HAP-1 (cell line): ENCODE data around the gene MLST8.

Source experiments
- DNase-seq, 2 experiments: peaks; one replicate each; pipeline ENCODE4 v3.0.0-alpha.2; 2016 to 2020; ENCODE audit warnings: low spot score in 2 of 2
- H3K27me3 ChIP-seq: fragments of 250-450 bp; sonication (Bioruptor Pico); 2 replicates; pipeline ENCODE4 v1.5.1; 2020; ENCODE audit warnings: low read depth, mild to moderate bottlenecking, moderate library complexity
- H3K36me3 ChIP-seq: fragments of 250-450 bp; sonication (Bioruptor Pico); replicated peaks from 2 replicates; pipeline ENCODE4 v1.5.1; 2020; ENCODE audit warnings: mild to moderate bottlenecking
- H3K4me1 ChIP-seq: fragments of 250-450 bp; sonication (Bioruptor Pico); 2 replicates; pipeline ENCODE4 v1.5.1; 2020; ENCODE audit warnings: mild to moderate bottlenecking
- H3K4me3 ChIP-seq: fragments of 250-450 bp; sonication (Bioruptor Pico); 2 replicates; pipeline ENCODE4 v1.5.1; 2020; ENCODE audit warnings: mild to moderate bottlenecking, moderate library complexity
- H3K9me3 ChIP-seq: fragments of 250-450 bp; sonication (Bioruptor Pico); 2 replicates; pipeline ENCODE4 v1.5.1; 2020; ENCODE audit warnings: mild to moderate bottlenecking, moderate library complexity
- in situ Hi-C: fragments of 300-500 bp; cut with MboI; formaldehyde crosslinking; loops from 3 replicates; pipeline ENCODE4 v1.14.3; 2020; ENCODE audit warnings: low sequenced_read_pairs, inconsistent platforms, mixed read lengths

The MLST8 gene

DNA sequence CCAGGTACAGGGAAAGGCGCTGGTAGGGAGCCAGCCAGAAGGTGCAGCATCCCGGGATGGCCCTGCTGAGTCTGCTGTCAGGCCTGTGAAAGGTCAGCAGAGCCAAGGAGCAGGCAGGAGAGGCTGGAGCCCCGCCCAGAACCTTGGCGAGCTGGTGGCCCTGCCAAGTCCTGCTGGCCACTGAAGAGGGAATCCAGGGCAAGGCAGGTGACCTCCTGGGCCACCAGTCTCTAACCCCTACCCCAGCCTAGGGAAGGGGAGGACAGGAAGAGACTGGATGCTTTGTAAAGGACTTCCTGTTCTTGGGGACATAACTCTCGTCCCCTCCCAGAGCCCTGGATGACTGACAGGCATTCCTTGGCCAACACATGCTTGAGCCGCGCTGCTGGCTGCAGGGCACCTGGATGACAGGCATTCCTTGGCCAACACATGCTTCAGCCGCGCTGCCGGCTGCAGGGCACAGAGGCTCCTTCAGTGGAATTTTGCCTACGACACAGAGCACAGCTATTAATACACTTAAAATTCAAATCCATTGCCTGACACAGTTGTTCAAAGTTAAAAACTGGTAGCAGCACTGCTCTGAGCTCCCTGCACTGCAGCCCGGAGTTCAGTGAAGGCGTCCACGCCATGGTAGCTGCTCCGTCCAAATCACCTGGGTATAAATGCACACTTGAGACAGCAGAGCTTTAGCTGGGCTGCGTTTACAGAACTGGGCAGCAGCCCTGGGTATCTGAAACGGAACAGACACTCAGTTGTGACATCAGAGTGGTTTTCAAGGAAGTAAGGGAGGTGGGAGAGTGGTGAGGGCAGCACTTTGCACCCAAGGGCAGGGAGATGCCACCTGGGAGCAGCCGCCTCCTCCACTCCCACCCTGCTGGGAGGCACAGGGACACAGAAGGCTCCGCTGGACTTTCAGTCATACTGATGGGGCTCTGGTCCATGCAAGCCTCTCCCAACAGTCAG lies 7.4 kb downstream of the MLST8 start:
- Histone ChIP-seq H3K4me3 (peak overlapping the region; percentile 50), H3K4me1 (peaks cover 22% of the 10 kb centered on the region), H3K27me3 (no peaks in the 10 kb centered on the region), H3K36me3 (peaks cover 28% of the 10 kb centered on the region), H3K9me3 (no peaks in the 10 kb centered on the region)
- in situ Hi-C loops, result no loop called here
- DNase-seq, result peak in 1 of 2 experiments; percentile 47

DNA sequence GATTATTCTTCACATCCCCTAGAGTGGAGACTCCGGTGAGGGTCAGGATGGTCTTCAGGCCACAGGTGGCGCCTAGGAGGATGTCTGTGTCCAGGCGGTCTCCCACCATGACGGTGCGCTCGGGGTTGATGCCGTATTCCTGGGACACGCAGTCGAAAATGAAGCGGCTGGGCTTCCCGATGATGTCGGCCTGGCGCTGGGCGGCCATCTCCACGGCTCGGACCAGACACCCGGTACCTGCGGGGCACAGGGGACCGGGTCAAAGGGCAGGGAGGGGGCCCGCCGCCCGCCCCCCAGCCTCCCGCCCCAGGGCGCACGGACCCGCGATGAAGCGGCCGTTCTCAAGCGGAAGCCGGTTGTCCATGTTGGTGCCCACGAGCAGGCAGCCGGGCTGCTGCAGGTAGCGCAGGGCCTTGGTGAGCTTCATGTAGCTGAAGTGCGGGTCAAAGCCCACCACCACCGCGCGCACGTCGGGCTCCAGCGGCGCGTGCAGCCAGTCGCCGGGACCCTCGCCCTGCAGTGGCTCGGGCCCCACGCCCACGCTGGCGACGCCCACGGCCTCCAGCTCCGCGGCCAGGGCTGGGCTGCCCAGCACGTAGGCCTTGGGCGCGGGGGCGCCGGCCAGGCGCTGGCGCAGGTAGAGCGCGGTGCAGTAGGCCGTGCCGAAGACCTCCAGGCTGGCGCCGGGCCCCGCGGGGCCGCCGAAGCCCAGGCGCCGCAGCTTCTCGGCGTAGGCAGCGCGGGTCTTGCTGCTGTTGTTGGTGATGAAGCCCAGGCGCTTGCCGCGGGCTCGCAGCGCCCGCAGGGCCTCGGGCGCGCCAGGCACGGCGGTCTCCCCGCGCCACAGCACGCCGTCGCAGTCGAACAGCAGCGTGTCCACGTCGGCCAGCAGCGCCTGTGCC lies 8.8 kb downstream of the MLST8 start:
- Histone ChIP-seq H3K36me3 (peaks cover 13% of the 10 kb centered on the region), H3K27me3 (no peaks in the 10 kb centered on the region), H3K9me3 (no peaks in the 10 kb centered on the region), H3K4me1 (peaks cover 24% of the 10 kb centered on the region), H3K4me3 (peak overlapping the region; percentile 50)
- in situ Hi-C loops, result no loop called here
- DNase-seq, result no peak

DNA sequence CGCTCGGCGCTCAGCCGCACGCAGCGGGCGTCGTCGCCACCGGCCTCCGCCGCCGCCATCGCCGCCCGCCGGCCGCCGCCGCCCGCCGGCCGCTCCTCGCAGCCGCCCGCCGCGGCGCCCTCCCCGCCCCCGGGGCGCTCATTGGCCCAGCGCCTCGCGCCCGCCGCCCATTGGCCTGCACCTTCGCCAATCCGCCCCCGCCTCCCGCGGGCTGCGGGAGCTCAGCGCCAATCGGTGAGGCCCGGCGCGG lies 9.4 kb downstream of the MLST8 start, which contains the start of gene PGP:
Gene PGP, minus strand, starts transcription at position 122 of the 250 bp plus-strand sequence. Its CDS starts 63 bp downstream, at position 59.
- no peak for DNase-seq
- Histone ChIP-seq H3K4me3 (peak within 1 kb of the TSS; percentile 54), H3K4me1 (peaks cover 25% of the 10 kb centered on the region), H3K9me3 (no peaks in the 10 kb centered on the region), H3K36me3 (peaks cover 8% of the 10 kb centered on the region), H3K27me3 (no peaks in the 10 kb centered on the region)
- in situ Hi-C loops, result no loop called here

DNA sequence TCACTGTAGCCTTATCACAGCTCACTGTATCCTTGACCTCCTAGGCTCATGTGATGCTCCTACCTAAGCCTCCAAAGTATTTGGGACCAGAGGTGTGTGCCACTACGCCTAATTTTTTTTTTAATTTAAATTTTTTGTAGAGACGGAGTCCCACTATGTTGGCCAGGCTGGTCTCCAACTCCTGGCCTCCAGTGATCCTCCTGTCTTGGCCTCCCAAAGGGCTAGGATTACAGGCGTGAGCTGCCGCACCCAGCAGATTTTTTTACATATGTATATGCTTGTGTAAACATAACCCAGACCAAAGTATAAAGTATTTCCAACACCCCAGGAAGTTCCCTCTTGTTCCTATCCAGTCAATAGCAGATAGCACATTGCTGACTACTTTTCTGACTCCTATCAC lies 11.1 kb downstream of the MLST8 start:
- no peak for DNase-seq
- peaks cover 6% of the 10 kb centered on the region for H3K36me3 ChIP-seq
- no peaks in the 10 kb centered on the region for H3K9me3 ChIP-seq
- peaks cover 25% of the 10 kb centered on the region for H3K4me1 ChIP-seq
- H3K4me3 ChIP-seq, result no peak overlapping the region
- H3K27me3 ChIP-seq, result no peaks in the 10 kb centered on the region
- in situ Hi-C loops, result no loop called here

- no peaks in the 10 kb centered on the region for H3K9me3 ChIP-seq
- in situ Hi-C loops, result no loop called here
- peaks cover 16% of the 10 kb centered on the region for H3K36me3 ChIP-seq
- H3K4me1 ChIP-seq, result peaks cover 12% of the 10 kb centered on the region
- peak; percentile 100 for DNase-seq
- peak within 1 kb of the TSS; percentile 85 for H3K4me3 ChIP-seq
- no peaks in the 10 kb centered on the region for H3K27me3 ChIP-seq
These were observed 18.1 kb downstream of the MLST8 start, which contains the start of gene E4F1 for GRCh38 chr16:2223221-2223941. E4F1 (plus strand) TSS chr16:2223591; CDS start chr16:2223614, 23 bp downstream.

- in situ Hi-C loops, result no loop called here
- Histone ChIP-seq H3K4me3 (peak overlapping the region; percentile 85), H3K4me1 (peaks cover 10% of the 10 kb centered on the region), H3K27me3 (no peaks in the 10 kb centered on the region), H3K9me3 (no peaks in the 10 kb centered on the region), H3K36me3 (peaks cover 23% of the 10 kb centered on the region)
- DNase-seq, result peak in 1 of 2 experiments; percentile 60
These were observed 18.8 kb downstream of the MLST8 start for GRCh38 chr16:2223942-2224486.

DNA sequence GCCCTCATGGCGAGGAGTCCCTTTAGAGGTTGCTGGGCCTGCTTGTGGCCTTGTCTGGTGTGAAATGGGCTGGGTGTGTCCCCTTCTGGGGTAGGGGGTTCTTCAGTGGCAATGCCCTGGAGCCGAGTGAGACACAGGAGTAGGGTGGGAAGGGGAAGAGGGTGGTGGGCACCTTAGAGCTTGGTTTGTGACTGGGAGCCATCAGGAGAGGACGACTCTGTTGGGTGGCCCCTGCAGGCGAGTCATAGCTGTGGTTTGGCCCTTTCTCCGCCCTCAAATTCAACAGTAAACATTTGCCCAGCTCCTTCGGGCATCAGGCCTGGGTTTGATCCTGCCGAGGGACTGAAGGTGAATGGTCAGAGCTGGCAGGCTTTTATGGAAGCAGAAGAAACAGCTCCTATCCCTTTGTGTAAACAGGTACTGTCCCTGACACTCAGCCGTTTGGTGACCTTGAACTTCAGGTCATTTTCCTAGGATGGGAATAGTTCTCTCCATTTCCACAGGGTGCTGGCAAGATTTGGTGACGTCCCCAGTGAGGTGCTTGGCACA lies 21.1 kb downstream of the MLST8 start:
- Histone ChIP-seq H3K4me1 (peaks cover 9% of the 10 kb centered on the region), H3K36me3 (peaks cover 38% of the 10 kb centered on the region), H3K27me3 (no peaks in the 10 kb centered on the region), H3K4me3 (no peak overlapping the region), H3K9me3 (no peaks in the 10 kb centered on the region)
- DNase-seq, result no peak
- in situ Hi-C loops, result no loop called here

GRCh38 chr16:2226918-2227317 lies 21.7 kb downstream of the MLST8 start:
- in situ Hi-C loops, result no loop called here
- no peak for DNase-seq
- Histone ChIP-seq H3K27me3 (no peaks in the 10 kb centered on the region), H3K4me3 (no peak overlapping the region), H3K36me3 (peaks cover 44% of the 10 kb centered on the region), H3K9me3 (no peaks in the 10 kb centered on the region), H3K4me1 (peaks cover 9% of the 10 kb centered on the region)

DNA sequence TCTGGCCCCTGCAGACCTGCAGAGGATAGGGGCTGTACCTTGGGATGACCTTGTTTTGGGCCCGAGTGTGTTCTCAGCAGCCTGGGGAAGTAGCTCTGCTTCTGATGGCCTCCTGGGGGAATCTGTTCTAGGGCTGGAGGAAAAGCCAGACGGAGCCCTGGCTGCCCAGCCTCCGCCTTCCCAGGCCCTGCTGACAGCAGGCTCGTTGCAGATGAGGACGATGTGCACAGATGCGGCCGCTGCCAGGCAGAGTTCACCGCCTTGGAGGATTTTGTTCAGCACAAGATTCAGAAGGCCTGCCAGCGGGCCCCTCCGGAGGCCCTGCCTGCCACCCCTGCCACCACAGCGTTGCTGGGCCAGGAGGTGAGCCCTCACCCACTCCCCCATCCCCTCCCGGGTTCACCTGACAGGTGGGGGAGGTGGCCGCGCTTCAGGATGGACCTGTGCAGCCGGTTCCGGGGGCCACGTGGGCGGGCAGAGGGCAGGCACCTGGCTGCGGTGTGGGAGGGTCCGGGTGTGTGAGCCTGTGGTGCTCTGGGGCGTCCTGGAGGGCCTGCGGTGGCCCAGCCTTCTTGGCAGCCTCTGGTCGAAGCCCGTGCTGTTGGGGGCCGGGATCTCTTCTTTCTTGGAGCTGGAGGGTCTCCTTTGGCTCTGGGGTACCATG lies 23.0 kb downstream of the MLST8 start:
- in situ Hi-C loops, result no loop called here
- DNase-seq, result no peak
- H3K36me3 ChIP-seq, result peaks cover 56% of the 10 kb centered on the region
- H3K27me3 ChIP-seq, result no peaks in the 10 kb centered on the region
- H3K4me1 ChIP-seq, result peaks cover 5% of the 10 kb centered on the region; the same call in 1 of the 2 replicates
- no peaks in the 10 kb centered on the region for H3K9me3 ChIP-seq
- H3K4me3 ChIP-seq, result no peak overlapping the region

GRCh38 chr16:2229091-2229490 lies 23.8 kb downstream of the MLST8 start:
- in situ Hi-C loops, result no loop called here
- Histone ChIP-seq H3K4me1 (peaks cover 5% of the 10 kb centered on the region; the same call in 1 of the 2 replicates), H3K36me3 (peaks cover 58% of the 10 kb centered on the region)

GRCh38 chr16:2229632-2230250 lies 24.5 kb downstream of the MLST8 start:
- Histone ChIP-seq H3K9me3 (no peaks in the 10 kb centered on the region), H3K4me1 (peaks cover 1% of the 10 kb centered on the region; the same call in 1 of the 2 replicates), H3K36me3 (peaks cover 61% of the 10 kb centered on the region), H3K4me3 (no peak overlapping the region), H3K27me3 (no peaks in the 10 kb centered on the region)
- no peak for DNase-seq
- in situ Hi-C loops, result no loop called here

More at GRCh38 chr16:2229091-2229490, 23.8 kb downstream of the MLST8 start:
- DNase-seq, result no peak
- no peaks in the 10 kb centered on the region for H3K27me3 ChIP-seq
- no peak overlapping the region for H3K4me3 ChIP-seq
- no peaks in the 10 kb centered on the region for H3K9me3 ChIP-seq

DNA sequence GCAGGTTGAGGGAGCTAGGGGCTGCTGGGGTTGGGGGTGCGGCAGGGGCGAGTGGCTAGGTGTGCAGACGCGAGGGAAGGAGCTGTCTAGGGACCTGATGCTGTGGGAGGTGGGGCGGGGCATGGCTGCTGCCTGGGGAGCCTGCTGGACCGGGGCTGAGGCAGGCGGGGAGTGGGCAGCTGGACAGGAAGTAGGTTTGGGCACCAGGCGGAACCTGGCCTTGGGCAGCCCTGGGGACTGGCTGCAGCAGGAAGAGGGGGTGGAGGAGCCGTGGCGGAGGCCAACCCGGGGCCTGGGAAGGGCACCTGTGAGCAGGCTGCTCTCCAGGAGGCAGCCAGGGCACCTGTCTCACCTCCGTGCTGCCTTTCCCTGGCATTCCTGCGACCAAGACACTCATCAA lies 25.1 kb downstream of the MLST8 start:
- H3K36me3 ChIP-seq, result peaks cover 66% of the 10 kb centered on the region
- no peak for DNase-seq
- in situ Hi-C loops, result no loop called here
- no peaks in the 10 kb centered on the region for H3K9me3 ChIP-seq
- no peak overlapping the region for H3K4me3 ChIP-seq
- no peaks in the 10 kb centered on the region for H3K4me1 ChIP-seq
- no peaks in the 10 kb centered on the region for H3K27me3 ChIP-seq
